Activated T-helper 2 cell treated with anti-CD3 and anti-CD28 coated beads, Interferon-gamma antibody, Interleukin-2, Interleukin-4, amounts not matched to agents 10 μg/mL and 5 μg/mL and 100 μg/mL, durations not matched to agents 14 hours and 24 hours and 36 hours (primary cell): ENCODE data around the gene ARHGDIG. TPM values are rescaled to one million over a fixed set of nuclear protein-coding genes. Genes with fewer than 3 reads are reported as not detected.

Experiments used
- DNase-seq: peaks from one replicate; pipeline ENCODE4 v3.0.0; 2021; ENCODE audit warnings: low spot score
- H3K27ac Mint-ChIP-seq: one replicate; pipeline ENCODE4 v1.8.0; 2021; ENCODE audit warnings: mixed read lengths
- H3K27me3 Mint-ChIP-seq: one replicate; pipeline ENCODE4 v1.8.0; 2021; ENCODE audit warnings: low read depth, mixed read lengths
- H3K36me3 Mint-ChIP-seq: one replicate; pipeline ENCODE4 v1.8.0; 2021; ENCODE audit warnings: low read depth, mixed read lengths
- H3K4me1 Mint-ChIP-seq: one replicate; pipeline ENCODE4 v1.8.0; 2021; ENCODE audit warnings: low read depth, mixed read lengths
- H3K4me3 Mint-ChIP-seq: one replicate; pipeline ENCODE4 v1.8.0; 2021; ENCODE audit warnings: low read depth, mild to moderate bottlenecking, moderate library complexity, mixed read lengths
- H3K9me3 Mint-ChIP-seq: one replicate; pipeline ENCODE4 v1.8.0; 2021; ENCODE audit warnings: mixed read lengths
- intact Hi-C: fragments of 100-400 bp; cut with micrococcal nuclease; formaldehyde crosslinking; loops from one replicate; pipeline ENCODE4 v1.15.1; 2023
- total RNA-seq: library from RNA; stranded (reverse); gene quantifications from 2 replicates; pipeline ENCODE4 v1.2.3, GENCODE V29; 2022

ARHGDIG gene
- 0.82 TPM in 1 of 2 replicates, not detected in the other for total RNA-seq

- Mint-ChIP-seq H3K9me3 (no peaks in the 10 kb centered on the region), H3K36me3 (no peaks in the 10 kb centered on the region)
- intact Hi-C loops: no loop called here
These were observed at the start of gene ARHGDIG for GRCh38 chr16:280552-280951. Gene ARHGDIG (plus strand): TSS chr16:280591. CDS start chr16:280681, 90 bp downstream.

GRCh38 chr16:230949-231348, 49.4 kb upstream of the ARHGDIG start:
- Mint-ChIP-seq H3K36me3 (peaks cover 28% of the 10 kb centered on the region), H3K4me1 (peaks cover 29% of the 10 kb centered on the region), H3K27ac (no peak overlapping the region), H3K4me3 (peak overlapping the region; percentile 30), H3K27me3 (no peaks in the 10 kb centered on the region), H3K9me3 (no peaks in the 10 kb centered on the region)
- no peak for DNase-seq
- intact Hi-C loops: no loop called here

More at GRCh38 chr16:280552-280951, at the start of gene ARHGDIG:
- Mint-ChIP-seq H3K4me3 (no peak within 1 kb of the TSS), H3K27ac (no peak within 1 kb of the TSS), H3K27me3 (peaks cover 30% of the 10 kb centered on the region), H3K4me1 (peaks cover 5% of the 10 kb centered on the region)
- no peak for DNase-seq

GRCh38 chr16:234468-235305, 45.7 kb upstream of the ARHGDIG start, which contains the start of gene FAM234A:
Gene FAM234A (plus strand): TSS chr16:234821. CDS start chr16:254414, 19,593 bp downstream.
- H3K27ac Mint-ChIP-seq: peak within 1 kb of the TSS; percentile 97
- peak within 1 kb of the TSS; percentile 98 for H3K4me3 Mint-ChIP-seq

GRCh38 chr16:239948-240277, 40.5 kb upstream of the ARHGDIG start:
- Mint-ChIP-seq H3K4me3 (no peak overlapping the region), H3K9me3 (no peaks in the 10 kb centered on the region), H3K27ac (no peak overlapping the region), H3K36me3 (peaks cover 5% of the 10 kb centered on the region), H3K4me1 (peaks cover 19% of the 10 kb centered on the region), H3K27me3 (no peaks in the 10 kb centered on the region)
- no peak for DNase-seq
- intact Hi-C loops: no loop called here

More at GRCh38 chr16:234468-235305, 45.7 kb upstream of the ARHGDIG start, which contains the start of gene FAM234A:
- intact Hi-C loops: loop anchor here (1.0 kb wide), 2 partner anchors 18 to 118 kb away; partner anchors contain the start of gene AXIN1
- H3K36me3 Mint-ChIP-seq: peaks cover 5% of the 10 kb centered on the region
- peak; percentile 91 for DNase-seq
- no peaks in the 10 kb centered on the region for H3K9me3 Mint-ChIP-seq
- H3K4me1 Mint-ChIP-seq: peaks cover 12% of the 10 kb centered on the region
- no peaks in the 10 kb centered on the region for H3K27me3 Mint-ChIP-seq

DNA sequence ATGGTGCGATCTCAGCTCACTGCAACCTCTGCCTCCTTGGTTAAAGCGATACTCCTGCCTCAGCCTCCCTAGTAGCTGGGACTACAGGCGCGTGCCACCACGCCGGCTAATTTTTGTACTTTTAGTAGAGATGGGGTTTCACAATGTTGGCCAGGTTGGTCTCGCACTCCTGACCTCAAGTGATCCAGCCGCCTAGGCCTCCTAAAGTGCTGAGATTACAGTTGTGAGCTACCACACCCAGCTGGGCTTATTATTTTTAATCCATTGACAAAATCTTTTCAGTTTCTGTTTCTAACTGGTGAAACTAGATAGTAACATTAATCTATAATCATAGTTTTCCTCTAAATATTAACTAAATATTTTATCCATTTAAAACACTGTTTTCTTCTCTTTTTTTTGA, 39.8 kb upstream of the ARHGDIG start:
- H3K9me3 Mint-ChIP-seq: no peaks in the 10 kb centered on the region
- peaks cover 15% of the 10 kb centered on the region for H3K4me1 Mint-ChIP-seq
- no peaks in the 10 kb centered on the region for H3K27me3 Mint-ChIP-seq
- H3K27ac Mint-ChIP-seq: no peak overlapping the region
- no peak overlapping the region for H3K4me3 Mint-ChIP-seq
- no peak for DNase-seq
- intact Hi-C loops: no loop called here
- peaks cover 5% of the 10 kb centered on the region for H3K36me3 Mint-ChIP-seq

- Mint-ChIP-seq H3K36me3 (peaks cover 1% of the 10 kb centered on the region), H3K4me1 (peaks cover 11% of the 10 kb centered on the region), H3K27me3 (no peaks in the 10 kb centered on the region), H3K4me3 (no peak overlapping the region), H3K27ac (no peak overlapping the region), H3K9me3 (no peaks in the 10 kb centered on the region)
- intact Hi-C loops: no loop called here
- DNase-seq: no peak
These were observed 38.1 kb upstream of the ARHGDIG start for GRCh38 chr16:242281-242680.

DNA sequence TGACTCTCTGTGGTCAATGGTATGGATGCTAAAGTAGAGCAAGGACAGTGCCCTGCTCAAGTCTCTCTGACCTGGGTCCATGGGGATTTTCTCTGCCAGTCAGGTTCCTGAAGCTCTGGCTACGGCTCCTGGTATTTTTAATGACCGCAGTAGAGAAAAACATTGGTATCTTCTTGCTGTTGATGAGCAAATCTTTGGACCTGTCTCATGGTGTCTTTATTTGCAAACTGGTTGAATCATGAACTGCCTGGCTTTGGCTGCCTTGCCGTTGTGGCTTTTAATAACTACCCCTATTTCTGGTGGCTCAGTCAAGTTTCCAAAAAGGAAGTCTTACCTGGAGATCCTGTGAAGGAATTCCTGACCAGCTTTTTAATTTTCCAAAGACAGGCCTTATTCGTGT, 37.0 kb upstream of the ARHGDIG start:
- H3K4me1 Mint-ChIP-seq: peaks cover 9% of the 10 kb centered on the region
- DNase-seq: no peak
- H3K4me3 Mint-ChIP-seq: no peak overlapping the region
- H3K27me3 Mint-ChIP-seq: no peaks in the 10 kb centered on the region
- H3K36me3 Mint-ChIP-seq: no peaks in the 10 kb centered on the region
- H3K27ac Mint-ChIP-seq: no peak overlapping the region
- no peaks in the 10 kb centered on the region for H3K9me3 Mint-ChIP-seq
- intact Hi-C loops: no loop called here

DNA sequence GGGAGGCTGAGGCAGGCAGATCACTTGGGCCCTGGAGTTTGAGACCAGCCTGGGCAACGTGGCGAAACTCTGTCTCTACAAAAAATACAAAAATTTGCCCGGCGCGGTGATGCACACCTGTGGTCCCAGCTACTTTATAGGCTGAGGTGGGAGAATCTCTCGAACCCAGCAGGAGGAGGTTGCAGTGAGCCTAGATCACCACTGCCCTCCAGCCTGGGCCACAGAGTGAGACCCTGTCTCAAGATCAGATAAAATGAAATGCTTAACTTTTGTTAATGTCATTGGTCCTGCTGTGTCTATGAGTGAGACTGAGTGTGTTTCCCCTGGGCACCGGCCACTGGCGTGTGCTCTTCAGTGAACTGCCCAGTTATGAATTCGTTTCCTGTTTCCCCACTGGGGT, 35.3 kb upstream of the ARHGDIG start:
- no peak overlapping the region for H3K4me3 Mint-ChIP-seq
- no peaks in the 10 kb centered on the region for H3K9me3 Mint-ChIP-seq
- no peaks in the 10 kb centered on the region for H3K36me3 Mint-ChIP-seq
- no peak for DNase-seq
- intact Hi-C loops: no loop called here
- H3K27me3 Mint-ChIP-seq: no peaks in the 10 kb centered on the region
- no peak overlapping the region for H3K27ac Mint-ChIP-seq
- H3K4me1 Mint-ChIP-seq: peaks cover 5% of the 10 kb centered on the region

- intact Hi-C loops: no loop called here
- peaks cover 2% of the 10 kb centered on the region for H3K36me3 Mint-ChIP-seq
- no peaks in the 10 kb centered on the region for H3K9me3 Mint-ChIP-seq
- H3K27ac Mint-ChIP-seq: no peak overlapping the region
- H3K4me1 Mint-ChIP-seq: peaks cover 8% of the 10 kb centered on the region
- H3K4me3 Mint-ChIP-seq: no peak overlapping the region
- DNase-seq: no peak
- no peaks in the 10 kb centered on the region for H3K27me3 Mint-ChIP-seq
These were observed 33.4 kb upstream of the ARHGDIG start for GRCh38 chr16:247027-247426.

DNA sequence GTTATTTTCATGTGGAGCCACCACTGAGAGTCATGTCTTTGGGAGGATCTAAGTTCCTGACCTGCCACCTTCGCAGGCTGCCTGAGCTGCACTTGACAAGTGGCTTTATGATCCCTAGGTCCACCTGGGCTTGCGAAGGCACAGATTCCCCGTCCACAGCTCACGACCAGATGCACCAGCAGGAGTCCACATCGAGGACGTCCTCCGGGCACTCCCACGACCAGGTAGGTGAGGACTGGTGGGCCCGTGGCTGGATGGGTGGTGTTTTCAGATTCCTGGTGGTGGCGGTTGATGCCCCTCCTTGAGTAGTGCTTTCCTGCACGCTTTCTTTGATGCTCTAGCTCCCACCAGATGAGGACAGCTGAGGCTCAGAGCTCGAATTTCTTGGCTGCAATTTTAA, 31.0 kb upstream of the ARHGDIG start:
- H3K36me3 Mint-ChIP-seq: peaks cover 9% of the 10 kb centered on the region
- H3K4me1 Mint-ChIP-seq: peaks cover 19% of the 10 kb centered on the region
- intact Hi-C loops: no loop called here
- no peak overlapping the region for H3K4me3 Mint-ChIP-seq
- DNase-seq: no peak
- H3K9me3 Mint-ChIP-seq: no peaks in the 10 kb centered on the region
- H3K27ac Mint-ChIP-seq: no peak overlapping the region
- H3K27me3 Mint-ChIP-seq: no peaks in the 10 kb centered on the region

- Mint-ChIP-seq H3K36me3 (peaks cover 20% of the 10 kb centered on the region), H3K4me1 (peaks cover 27% of the 10 kb centered on the region), H3K27me3 (no peaks in the 10 kb centered on the region), H3K27ac (peak overlapping the region; percentile 92), H3K4me3 (peak overlapping the region; percentile 80), H3K9me3 (no peaks in the 10 kb centered on the region)
- intact Hi-C loops: loop anchor here (1.0 kb wide), 1 partner anchor 17 kb away; no protein-coding TSS in a partner anchor
- peak; percentile 30 for DNase-seq
These were observed 27.7 kb upstream of the ARHGDIG start for GRCh38 chr16:252366-253337.

DNA sequence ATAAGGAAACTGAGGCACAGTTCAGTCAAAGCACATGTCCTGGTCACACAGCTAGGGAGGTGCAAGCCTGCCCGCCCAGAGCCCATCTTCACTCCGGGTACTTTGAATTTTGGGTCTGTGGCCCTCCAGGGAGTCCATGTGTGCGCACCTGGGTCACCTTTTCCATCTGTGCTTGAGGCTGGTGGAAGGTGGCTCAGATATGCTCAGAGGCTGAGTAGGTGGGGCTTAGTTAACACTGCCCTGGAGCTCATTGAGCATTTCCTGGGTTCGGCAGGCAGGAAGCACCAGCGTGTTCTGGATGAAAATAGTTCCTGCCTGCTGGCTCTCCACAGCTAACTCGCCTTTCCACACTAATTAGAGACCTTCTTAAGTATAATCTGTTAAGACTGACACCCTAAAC, 26.6 kb upstream of the ARHGDIG start:
- Mint-ChIP-seq H3K27ac (peak overlapping the region; percentile 46), H3K27me3 (no peaks in the 10 kb centered on the region), H3K4me3 (no peak overlapping the region), H3K4me1 (peaks cover 27% of the 10 kb centered on the region), H3K36me3 (peaks cover 20% of the 10 kb centered on the region), H3K9me3 (no peaks in the 10 kb centered on the region)
- DNase-seq: no peak
- intact Hi-C loops: no loop called here
